ENCODE measurements around the gene CHL1. TPM values are rescaled to one million over a fixed set of nuclear protein-coding genes. Genes with fewer than 3 reads are reported as not detected.
"Not testable (repeated sequence)": the region's sequence is repeated elsewhere in the genome, so short reads cannot be mapped to it uniquely, and the experiment has no call there.

Gene CHL1
- total RNA-seq, 3 donors from 2014 or later, result 0.25 TPM; not detected in 2

- Mint-ChIP-seq H3K9me3 (no peaks in the 10 kb centered on the region), H3K4me3 (no peak overlapping the region), H3K36me3 (ENCODE audit: insufficient read depth) (no peaks in the 10 kb centered on the region), H3K4me1 (ENCODE audit: low read depth) (no peaks in the 10 kb centered on the region), H3K27me3 (ENCODE audit: low read depth) (no peaks in the 10 kb centered on the region)
- ATAC-seq, result no peak
- no peak for DNase-seq
These were observed 159.1 kb downstream of the CHL1 start for GRCh38 chr3:355622-356021.

GRCh38 chr3:356952-357351, 160.4 kb downstream of the CHL1 start:
- Mint-ChIP-seq H3K9me3 (no peaks in the 10 kb centered on the region), H3K4me3 (no peak overlapping the region), H3K36me3 (ENCODE audit: insufficient read depth) (no peaks in the 10 kb centered on the region), H3K4me1 (ENCODE audit: low read depth) (no peaks in the 10 kb centered on the region), H3K27me3 (ENCODE audit: low read depth) (no peaks in the 10 kb centered on the region)
- ATAC-seq (no peak), DNase-seq (no peak)

GRCh38 chr3:359672-360071, 163.1 kb downstream of the CHL1 start:
- no peaks in the 10 kb centered on the region for H3K4me1 Mint-ChIP-seq (ENCODE audit: low read depth)
- no peaks in the 10 kb centered on the region for H3K36me3 Mint-ChIP-seq (ENCODE audit: insufficient read depth)
- DNase-seq (no peak), ATAC-seq (no peak)
- no peak overlapping the region for H3K4me3 Mint-ChIP-seq
- H3K9me3 Mint-ChIP-seq, result no peaks in the 10 kb centered on the region
- H3K27me3 Mint-ChIP-seq (ENCODE audit: low read depth), result no peaks in the 10 kb centered on the region

- Mint-ChIP-seq H3K27me3 (ENCODE audit: low read depth) (no peaks in the 10 kb centered on the region), H3K9me3 (peaks cover 6% of the 10 kb centered on the region), H3K4me3 (no peak overlapping the region), H3K36me3 (ENCODE audit: insufficient read depth) (no peaks in the 10 kb centered on the region), H3K4me1 (ENCODE audit: low read depth) (no peaks in the 10 kb centered on the region)
- DNase-seq (no peak), ATAC-seq (no peak)
These were observed 166.2 kb downstream of the CHL1 start for GRCh38 chr3:362681-363338.

- no peaks in the 10 kb centered on the region for H3K4me1 Mint-ChIP-seq (ENCODE audit: low read depth)
- H3K27me3 Mint-ChIP-seq (ENCODE audit: low read depth), result no peaks in the 10 kb centered on the region
- H3K4me3 Mint-ChIP-seq, result no peak overlapping the region
- ATAC-seq (no peak), DNase-seq (no peak)
- no peaks in the 10 kb centered on the region for H3K36me3 Mint-ChIP-seq (ENCODE audit: insufficient read depth)
- H3K9me3 Mint-ChIP-seq, result peaks cover 6% of the 10 kb centered on the region
These were observed 167.7 kb downstream of the CHL1 start for GRCh38 chr3:364287-364686.

- no peak for DNase-seq
- peaks cover 13% of the 10 kb centered on the region for H3K9me3 Mint-ChIP-seq
- no peak overlapping the region for H3K4me3 Mint-ChIP-seq
- H3K27me3 Mint-ChIP-seq (ENCODE audit: low read depth), result no peaks in the 10 kb centered on the region
- ATAC-seq, result no peak
- no peaks in the 10 kb centered on the region for H3K4me1 Mint-ChIP-seq (ENCODE audit: low read depth)
- no peaks in the 10 kb centered on the region for H3K36me3 Mint-ChIP-seq (ENCODE audit: insufficient read depth)
These were observed 168.7 kb downstream of the CHL1 start for GRCh38 chr3:365268-365667.

- not testable (repeated sequence) for ATAC-seq; H3K4me1 Mint-ChIP-seq (ENCODE audit: low read depth); H3K4me3 Mint-ChIP-seq; H3K36me3 Mint-ChIP-seq (ENCODE audit: insufficient read depth); DNase-seq; H3K27me3 Mint-ChIP-seq (ENCODE audit: low read depth)
- H3K9me3 Mint-ChIP-seq, result peaks cover 19% of the 10 kb centered on the region
These were observed 169.7 kb downstream of the CHL1 start for GRCh38 chr3:366253-366652.

GRCh38 chr3:373193-373779, 176.7 kb downstream of the CHL1 start:
- Mint-ChIP-seq H3K36me3 (ENCODE audit: insufficient read depth) (no peaks in the 10 kb centered on the region), H3K27me3 (ENCODE audit: low read depth) (no peaks in the 10 kb centered on the region), H3K4me3 (no peak overlapping the region), H3K4me1 (ENCODE audit: low read depth) (no peaks in the 10 kb centered on the region), H3K9me3 (peaks cover 16% of the 10 kb centered on the region)
- ATAC-seq (no peak), DNase-seq (no peak)

- no peaks in the 10 kb centered on the region for H3K27me3 Mint-ChIP-seq (ENCODE audit: low read depth)
- no peak overlapping the region for H3K4me3 Mint-ChIP-seq
- no peaks in the 10 kb centered on the region for H3K36me3 Mint-ChIP-seq (ENCODE audit: insufficient read depth)
- H3K9me3 Mint-ChIP-seq, result peaks cover 15% of the 10 kb centered on the region
- ATAC-seq, result no peak
- DNase-seq, result no peak
- no peaks in the 10 kb centered on the region for H3K4me1 Mint-ChIP-seq (ENCODE audit: low read depth)
These were observed 177.9 kb downstream of the CHL1 start for GRCh38 chr3:374459-374858.

- ATAC-seq (no peak), DNase-seq (no peak)
- H3K4me1 Mint-ChIP-seq (ENCODE audit: low read depth), result no peaks in the 10 kb centered on the region
- H3K9me3 Mint-ChIP-seq, result no peaks in the 10 kb centered on the region
- H3K36me3 Mint-ChIP-seq (ENCODE audit: insufficient read depth), result no peaks in the 10 kb centered on the region
- no peak overlapping the region for H3K4me3 Mint-ChIP-seq
- no peaks in the 10 kb centered on the region for H3K27me3 Mint-ChIP-seq (ENCODE audit: low read depth)
These were observed 180.6 kb downstream of the CHL1 start for GRCh38 chr3:377158-377561.

- no peaks in the 10 kb centered on the region for H3K4me1 Mint-ChIP-seq (ENCODE audit: low read depth)
- H3K36me3 Mint-ChIP-seq (ENCODE audit: insufficient read depth), result no peaks in the 10 kb centered on the region
- H3K4me3 Mint-ChIP-seq, result no peak overlapping the region
- no peaks in the 10 kb centered on the region for H3K27me3 Mint-ChIP-seq (ENCODE audit: low read depth)
- no peak for ATAC-seq
- H3K9me3 Mint-ChIP-seq, result no peaks in the 10 kb centered on the region
- no peak for DNase-seq
These were observed 184.2 kb downstream of the CHL1 start for GRCh38 chr3:380801-381200.

- Mint-ChIP-seq H3K36me3 (ENCODE audit: insufficient read depth) (no peaks in the 10 kb centered on the region), H3K27me3 (ENCODE audit: low read depth) (no peaks in the 10 kb centered on the region), H3K4me3 (no peak overlapping the region), H3K4me1 (ENCODE audit: low read depth) (no peaks in the 10 kb centered on the region), H3K9me3 (peaks cover 3% of the 10 kb centered on the region)
- ATAC-seq, result no peak
- DNase-seq, result no peak
These were observed 188.6 kb downstream of the CHL1 start for GRCh38 chr3:385151-385550.

- Mint-ChIP-seq H3K9me3 (peaks cover 9% of the 10 kb centered on the region), H3K36me3 (ENCODE audit: insufficient read depth) (no peaks in the 10 kb centered on the region), H3K4me1 (ENCODE audit: low read depth) (no peaks in the 10 kb centered on the region), H3K4me3 (no peak overlapping the region), H3K27me3 (ENCODE audit: low read depth) (no peaks in the 10 kb centered on the region)
- ATAC-seq (no peak), DNase-seq (no peak)
These were observed 198.2 kb downstream of the CHL1 start for GRCh38 chr3:394775-395174.

- H3K36me3 Mint-ChIP-seq (ENCODE audit: insufficient read depth), result no peaks in the 10 kb centered on the region
- no peaks in the 10 kb centered on the region for H3K4me1 Mint-ChIP-seq (ENCODE audit: low read depth)
- no peak for ATAC-seq
- H3K4me3 Mint-ChIP-seq, result no peak overlapping the region
- no peaks in the 10 kb centered on the region for H3K27me3 Mint-ChIP-seq (ENCODE audit: low read depth)
- peaks cover 9% of the 10 kb centered on the region for H3K9me3 Mint-ChIP-seq
- no peak for DNase-seq
These were observed 199.7 kb downstream of the CHL1 start for GRCh38 chr3:396293-396692.

GRCh38 chr3:399647-400046, 203.1 kb downstream of the CHL1 start:
- peaks cover 2% of the 10 kb centered on the region for H3K27me3 Mint-ChIP-seq (ENCODE audit: low read depth)
- H3K9me3 Mint-ChIP-seq, result peaks cover 9% of the 10 kb centered on the region
- H3K4me1 Mint-ChIP-seq (ENCODE audit: low read depth), result no peaks in the 10 kb centered on the region
- DNase-seq (no peak), ATAC-seq (no peak)
- no peaks in the 10 kb centered on the region for H3K36me3 Mint-ChIP-seq (ENCODE audit: insufficient read depth)
- no peak overlapping the region for H3K4me3 Mint-ChIP-seq
